NT2/D1 (cell line): Measurements from ENCODE around the gene CIC.

ENCODE experiments used
- SUZ12 ChIP-seq: IDR thresholded peaks from 2 replicates; pipeline ENCODE4 v1.6.1; 2011; ENCODE audit not compliant: insufficient read length, insufficient read depth; ENCODE audit errors: extremely low read depth
- YY1 ChIP-seq: IDR thresholded peaks from 2 replicates; pipeline ENCODE4 v1.6.1; 2011; ENCODE audit not compliant: insufficient read length, insufficient read depth
- ZNF274 ChIP-seq: IDR thresholded peaks from 2 replicates; pipeline ENCODE4 v1.6.1; 2011; ENCODE audit warnings: mild to moderate bottlenecking, low read depth, low read length

DNA sequence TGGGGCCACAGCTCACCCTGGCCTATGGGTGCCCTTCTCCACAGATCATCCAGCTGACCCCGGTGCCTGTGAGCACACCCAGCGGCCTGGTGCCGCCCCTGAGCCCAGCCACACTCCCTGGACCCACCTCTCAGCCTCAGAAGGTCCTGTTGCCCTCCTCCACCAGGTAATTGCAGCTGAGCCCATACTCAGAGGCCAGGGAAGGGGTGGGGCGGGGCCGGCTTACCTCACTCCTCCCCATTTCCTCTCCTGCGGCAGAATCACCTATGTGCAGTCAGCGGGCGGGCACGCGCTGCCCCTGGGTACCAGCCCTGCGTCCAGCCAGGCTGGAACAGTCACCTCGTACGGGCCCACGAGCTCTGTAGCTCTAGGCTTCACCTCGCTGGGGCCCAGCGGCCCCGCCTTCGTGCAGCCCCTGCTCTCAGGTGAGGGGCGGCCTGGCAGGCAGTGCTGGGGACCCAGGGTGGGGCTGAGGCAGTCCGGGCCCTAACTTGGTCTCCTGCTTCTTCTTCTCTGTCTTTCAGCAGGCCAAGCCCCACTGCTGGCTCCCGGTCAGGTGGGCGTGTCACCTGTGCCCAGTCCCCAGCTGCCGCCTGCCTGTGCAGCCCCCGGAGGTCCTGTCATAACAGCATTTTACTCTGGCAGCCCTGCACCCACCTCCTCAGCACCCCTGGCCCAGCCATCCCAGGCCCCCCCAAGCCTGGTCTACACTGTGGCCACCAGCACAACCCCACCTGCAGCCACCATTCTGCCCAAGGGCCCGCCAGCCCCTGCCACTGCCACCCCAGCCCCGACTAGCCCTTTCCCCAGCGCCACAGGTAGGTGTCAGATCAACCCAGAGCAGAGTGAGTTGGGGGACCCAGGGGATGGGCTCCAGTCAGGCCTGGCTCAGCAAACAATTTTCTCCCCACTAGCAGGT is 23.2 kb downstream of the CIC start:
- TF ChIP-seq ZNF274, result no peak
- TF ChIP-seq YY1, result no peak
- no peak for TF ChIP-seq SUZ12
